MG63 (cell line): ENCODE results near the gene CACNA1D. TPM values are rescaled to one million over a fixed set of nuclear protein-coding genes. Genes with fewer than 3 reads are reported as not detected.
A peak's percentile ranks its signal among the peaks of the same experiment; 100 is the strongest.

Experiments used
- DNase-seq: peaks from one replicate; pipeline ENCODE4 v3.0.0-alpha.2; 2020
- H3K27me3 ChIP-seq: fragments of 250-450 bp; sonication (Bioruptor Pico); 2 replicates; pipeline ENCODE4 v1.5.1; 2020; ENCODE audit warnings: mild to moderate bottlenecking, moderate library complexity
- H3K36me3 ChIP-seq: fragments of 250-450 bp; sonication (Bioruptor Pico); 2 replicates; pipeline ENCODE4 v1.5.1; 2020; ENCODE audit warnings: mild to moderate bottlenecking, moderate library complexity
- H3K4me3 ChIP-seq: fragments of 250-450 bp; sonication (Bioruptor Pico); 2 replicates; pipeline ENCODE4 v1.5.1; 2020; ENCODE audit warnings: mild to moderate bottlenecking, moderate library complexity
- H3K9me3 ChIP-seq: fragments of 250-450 bp; sonication (Bioruptor Pico); 2 replicates; pipeline ENCODE4 v1.5.1; 2020; ENCODE audit warnings: mild to moderate bottlenecking, moderate library complexity
- total RNA-seq: library from RNA; depleted of rRNA; stranded (reverse); fragments of >200 nt; shearing (Covaris generic); gene quantifications from 2 replicates; pipeline ENCODE4 v1.2.3, GENCODE V29; 2014; ENCODE audit warnings: low replicate concordance

CACNA1D gene
- total RNA-seq, 1 experiment from 2014 or later, result not detected

DNA sequence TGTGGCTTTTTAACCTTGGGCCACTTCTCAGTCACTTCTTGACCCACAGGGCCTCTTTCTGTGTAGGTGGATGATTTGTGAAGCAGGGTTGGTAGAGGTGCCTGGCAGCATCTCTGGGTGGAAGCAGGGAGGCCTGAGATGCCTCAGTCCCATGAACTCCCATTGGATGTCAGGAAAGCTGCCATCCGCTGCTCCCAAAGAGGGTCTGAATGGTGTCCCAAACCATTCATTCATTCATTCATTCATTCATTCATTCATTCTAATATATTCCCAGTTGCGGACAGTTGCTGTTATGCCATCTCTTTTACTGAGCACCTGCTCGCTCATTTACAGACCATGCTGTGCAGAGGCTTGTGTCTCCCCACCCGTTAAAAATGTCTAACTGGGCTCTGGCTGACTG is 253.1 kb downstream of the CACNA1D start:
- Histone ChIP-seq H3K36me3 (no peaks in the 10 kb centered on the region), H3K27me3 (no peaks in the 10 kb centered on the region), H3K4me3 (no peak overlapping the region), H3K9me3 (no peaks in the 10 kb centered on the region)
- DNase-seq, result no peak

DNA sequence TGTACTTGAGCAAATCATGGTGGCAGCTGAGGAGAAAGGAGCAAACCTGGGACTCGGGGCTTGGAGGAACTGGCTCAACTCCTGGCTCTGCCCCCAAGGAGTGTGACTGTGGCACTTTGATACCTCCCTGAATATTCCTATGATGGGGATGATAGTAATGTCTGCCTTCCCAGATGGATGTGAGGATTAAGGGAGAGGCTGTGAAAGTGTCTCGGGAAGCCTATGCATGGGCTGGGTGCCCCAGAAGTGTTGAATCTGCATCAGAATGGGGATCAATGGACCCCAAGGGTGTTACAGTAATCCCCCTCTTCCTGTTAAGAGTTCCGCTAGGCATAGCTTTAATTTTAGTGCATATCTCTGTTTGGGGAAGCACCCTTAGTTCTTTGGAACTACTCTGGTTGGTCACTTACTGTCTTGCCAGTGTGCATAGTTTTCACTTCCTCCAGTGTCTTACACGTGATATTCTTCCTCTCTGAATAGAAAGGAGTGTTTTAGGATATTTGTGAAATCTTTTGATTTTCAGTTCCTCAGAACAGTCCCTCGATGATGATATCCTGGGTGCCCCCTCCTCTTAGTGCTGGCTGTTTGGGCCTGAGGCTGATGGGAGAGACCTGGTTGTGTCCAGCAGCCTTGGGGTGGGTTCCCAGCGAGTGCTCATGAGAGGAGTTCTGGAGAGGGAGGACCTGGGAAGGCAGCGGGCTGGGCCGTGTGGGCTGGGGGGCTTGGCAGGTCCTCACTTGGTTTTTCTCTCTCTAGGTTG is 254.3 kb downstream of the CACNA1D start:
- Histone ChIP-seq H3K9me3 (no peaks in the 10 kb centered on the region), H3K4me3 (no peak overlapping the region), H3K36me3 (no peaks in the 10 kb centered on the region), H3K27me3 (no peaks in the 10 kb centered on the region)
- DNase-seq, result no peak

DNA sequence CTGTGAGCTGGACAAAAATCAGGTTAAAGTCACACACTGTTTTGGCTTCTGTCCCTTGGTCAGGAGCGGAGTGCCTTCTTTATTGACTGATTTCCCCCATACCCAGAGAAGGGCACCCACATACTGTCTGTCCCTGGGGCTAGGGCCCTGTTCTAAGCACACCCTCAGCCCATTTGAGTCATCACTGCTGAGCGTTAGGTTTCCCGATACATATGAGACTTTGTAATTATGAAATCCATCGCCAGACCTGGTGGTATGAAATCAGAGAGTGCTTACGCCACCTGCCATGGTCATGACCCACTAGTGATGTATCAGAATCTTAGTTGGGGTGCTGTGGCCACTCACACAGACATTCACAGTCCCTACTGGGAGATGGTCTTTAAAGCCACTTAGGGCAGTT is 255.0 kb downstream of the CACNA1D start:
- no peaks in the 10 kb centered on the region for H3K27me3 ChIP-seq
- no peaks in the 10 kb centered on the region for H3K36me3 ChIP-seq
- DNase-seq, result no peak
- no peaks in the 10 kb centered on the region for H3K9me3 ChIP-seq
- H3K4me3 ChIP-seq, result no peak overlapping the region

DNA sequence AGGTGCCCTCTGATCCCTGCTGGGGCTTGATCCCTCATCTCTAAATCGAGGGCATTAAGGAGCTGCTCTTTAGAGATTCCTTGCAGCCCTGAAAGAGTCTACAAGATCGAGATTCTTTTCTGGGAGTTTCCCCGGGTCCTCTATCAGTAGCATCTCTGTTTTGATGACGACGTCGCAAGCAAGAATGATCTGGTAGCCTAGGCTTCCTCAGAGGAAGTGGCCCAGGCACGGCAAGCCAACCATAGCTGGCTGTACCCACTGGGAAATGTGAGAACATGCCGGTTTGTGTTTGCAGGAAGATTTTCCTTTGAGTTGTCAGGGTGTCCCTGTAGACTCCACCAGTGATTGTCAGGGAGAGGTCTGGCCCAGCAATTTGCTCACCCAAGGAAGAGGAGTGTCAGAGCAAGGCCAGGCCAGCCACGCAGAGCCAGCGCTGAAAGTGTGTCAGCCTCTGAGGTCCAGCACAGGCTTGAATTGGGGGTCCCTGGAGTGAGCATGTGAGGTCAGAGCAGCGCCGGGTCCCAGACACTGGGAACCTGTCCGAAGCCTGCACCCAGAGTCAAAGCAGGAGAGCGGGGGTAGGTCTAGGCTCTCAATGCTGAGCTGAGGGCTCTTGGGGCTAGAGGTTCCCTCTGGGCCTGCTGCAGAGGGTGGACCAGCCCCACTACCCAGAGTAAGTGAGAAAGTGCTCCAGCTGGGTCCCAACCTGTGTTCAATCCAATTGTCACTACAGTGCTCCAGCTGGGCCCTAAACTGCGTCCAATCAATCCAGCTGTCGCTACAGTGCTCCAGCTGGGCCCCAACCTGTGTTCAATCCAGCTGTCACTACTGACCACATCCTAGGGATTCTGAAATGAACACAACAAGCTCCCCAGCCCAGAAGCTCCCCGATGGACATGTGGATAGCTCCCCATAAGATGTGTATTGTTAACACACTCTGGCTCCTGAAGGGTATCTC is 256.1 kb downstream of the CACNA1D start:
- no peak for DNase-seq
- Histone ChIP-seq H3K4me3 (no peak overlapping the region), H3K36me3 (no peaks in the 10 kb centered on the region), H3K9me3 (no peaks in the 10 kb centered on the region), H3K27me3 (no peaks in the 10 kb centered on the region)

DNA sequence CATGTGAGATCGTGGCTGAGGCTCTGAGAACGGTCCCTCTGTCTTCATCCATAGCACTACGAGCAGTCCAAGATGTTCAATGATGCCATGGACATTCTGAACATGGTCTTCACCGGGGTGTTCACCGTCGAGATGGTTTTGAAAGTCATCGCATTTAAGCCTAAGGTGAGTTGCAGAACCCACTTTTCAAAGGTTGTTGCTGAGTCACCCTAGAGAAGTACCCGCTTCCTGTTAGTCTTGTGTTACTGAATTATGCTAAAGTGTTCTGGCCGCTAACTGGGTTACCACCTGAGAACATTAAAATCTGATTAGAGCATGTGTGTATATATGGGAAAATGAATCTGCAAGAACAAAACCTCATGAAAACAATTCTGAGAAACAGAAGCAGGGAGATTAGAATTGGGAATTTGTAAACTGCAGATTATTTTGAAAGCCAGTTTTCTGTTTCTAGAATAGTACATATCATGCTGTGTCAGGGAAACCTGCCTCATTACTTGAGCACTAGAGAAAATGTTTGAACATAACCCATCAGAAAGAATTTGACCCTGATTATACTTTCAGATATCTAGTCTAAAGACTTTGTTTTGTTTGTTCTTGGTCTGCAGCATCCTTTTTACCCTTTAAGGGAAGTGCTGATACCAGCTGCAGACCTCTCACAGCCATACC is 259.2 kb downstream of the CACNA1D start:
- H3K27me3 ChIP-seq, result no peaks in the 10 kb centered on the region
- H3K36me3 ChIP-seq, result no peaks in the 10 kb centered on the region
- no peaks in the 10 kb centered on the region for H3K9me3 ChIP-seq
- DNase-seq, result no peak
- H3K4me3 ChIP-seq, result no peak overlapping the region

DNA sequence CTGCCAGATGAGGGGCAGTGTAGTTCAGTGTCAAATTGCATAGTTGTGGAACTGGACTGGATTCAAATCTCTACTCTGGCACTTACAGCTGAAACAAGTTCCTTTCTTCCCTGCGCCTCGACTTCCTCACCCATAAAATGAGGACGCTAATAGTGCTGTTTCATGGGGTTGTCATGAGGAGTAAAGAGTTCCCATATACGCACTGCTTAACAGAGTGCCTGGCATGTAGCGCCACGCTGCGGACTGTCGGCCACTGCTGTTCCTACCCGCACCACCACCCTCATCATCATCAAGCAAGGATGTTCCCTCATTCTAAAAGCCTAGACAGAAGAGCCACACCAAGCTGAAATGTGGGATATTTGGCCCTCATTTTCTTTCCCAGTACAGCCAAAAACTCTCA is 259.9 kb downstream of the CACNA1D start:
- H3K27me3 ChIP-seq, result no peaks in the 10 kb centered on the region
- H3K4me3 ChIP-seq, result no peak overlapping the region
- H3K36me3 ChIP-seq, result no peaks in the 10 kb centered on the region
- no peak for DNase-seq
- no peaks in the 10 kb centered on the region for H3K9me3 ChIP-seq

DNA sequence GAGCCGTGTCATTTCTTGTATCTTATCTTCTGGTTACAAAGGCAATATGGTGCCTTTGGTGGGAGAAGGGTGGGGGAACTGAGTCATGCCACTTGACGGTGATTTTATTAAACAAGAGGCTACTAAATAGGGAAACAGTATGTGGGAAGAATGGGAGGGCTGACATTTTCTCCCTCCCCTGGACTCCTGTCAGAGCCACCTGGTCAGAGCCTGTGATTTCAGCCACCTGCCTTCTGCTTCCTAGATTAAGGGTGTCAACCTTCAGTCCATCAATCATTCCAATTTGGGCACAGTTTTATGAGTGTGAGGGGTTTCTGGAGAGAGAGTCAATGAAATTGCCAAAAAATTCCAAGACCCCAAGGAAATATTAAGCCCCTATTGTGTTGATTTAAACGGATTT is 264.4 kb downstream of the CACNA1D start:
- Histone ChIP-seq H3K4me3 (no peak overlapping the region), H3K36me3 (no peaks in the 10 kb centered on the region), H3K9me3 (no peaks in the 10 kb centered on the region), H3K27me3 (no peaks in the 10 kb centered on the region)
- no peak for DNase-seq

DNA sequence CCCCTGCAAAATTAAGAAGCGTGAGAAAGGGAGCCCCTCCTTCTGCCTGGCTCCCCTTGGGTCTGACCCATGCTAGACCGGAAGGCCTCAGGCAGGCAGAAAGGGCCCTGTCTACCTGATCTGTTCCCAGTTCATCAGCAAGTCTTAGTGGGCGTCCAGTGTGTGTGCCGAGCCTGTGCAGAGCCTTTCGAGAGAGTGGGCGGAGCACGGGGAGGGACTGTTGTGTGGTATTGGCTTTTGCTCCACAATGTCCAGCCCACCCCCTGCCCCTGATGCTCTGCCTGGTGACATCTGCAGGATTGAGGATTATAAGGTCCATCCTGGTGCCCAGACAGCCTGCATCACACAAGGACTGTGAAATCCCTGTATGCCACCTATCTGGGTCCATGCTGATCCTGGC is 268.9 kb downstream of the CACNA1D start:
- Histone ChIP-seq H3K27me3 (no peaks in the 10 kb centered on the region), H3K9me3 (no peaks in the 10 kb centered on the region), H3K36me3 (no peaks in the 10 kb centered on the region), H3K4me3 (no peak overlapping the region)
- no peak for DNase-seq

DNA sequence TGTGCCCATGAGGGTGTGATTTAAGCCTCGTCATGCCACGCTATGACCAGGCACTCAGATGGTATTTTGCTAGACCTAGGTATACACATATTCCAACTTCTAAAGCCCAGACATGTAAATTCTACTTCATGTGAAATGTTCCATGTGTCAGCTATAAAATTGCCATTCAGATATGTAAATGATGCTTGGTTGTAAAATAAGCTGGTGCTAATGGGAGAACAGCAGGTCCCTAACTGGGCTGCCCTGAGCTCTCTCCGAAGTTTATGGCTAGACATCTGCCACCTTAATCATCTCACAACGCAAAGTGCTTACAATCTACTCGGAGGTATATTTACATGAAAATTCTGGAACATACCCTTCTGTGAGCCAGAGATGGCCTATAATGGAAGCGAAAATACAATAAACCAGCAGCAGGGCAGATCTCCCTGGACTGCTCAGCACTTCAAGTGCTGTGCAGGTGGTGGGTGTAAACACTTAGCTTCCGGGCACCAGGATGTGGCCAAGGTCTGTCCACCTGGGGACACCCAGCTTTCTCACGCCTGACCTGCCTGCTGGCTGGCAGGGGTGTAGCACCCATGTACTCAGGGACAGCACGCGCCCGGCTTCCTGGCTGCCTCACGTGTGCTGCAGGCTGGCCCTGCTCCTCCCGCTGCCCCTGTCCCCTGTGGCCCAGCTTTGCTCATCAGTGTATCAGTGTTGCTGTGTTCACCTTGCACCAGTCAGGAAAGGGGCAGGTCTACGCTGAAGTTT is 269.8 kb downstream of the CACNA1D start:
- H3K36me3 ChIP-seq, result no peaks in the 10 kb centered on the region
- DNase-seq, result no peak
- no peaks in the 10 kb centered on the region for H3K9me3 ChIP-seq
- H3K4me3 ChIP-seq, result no peak overlapping the region
- no peaks in the 10 kb centered on the region for H3K27me3 ChIP-seq

DNA sequence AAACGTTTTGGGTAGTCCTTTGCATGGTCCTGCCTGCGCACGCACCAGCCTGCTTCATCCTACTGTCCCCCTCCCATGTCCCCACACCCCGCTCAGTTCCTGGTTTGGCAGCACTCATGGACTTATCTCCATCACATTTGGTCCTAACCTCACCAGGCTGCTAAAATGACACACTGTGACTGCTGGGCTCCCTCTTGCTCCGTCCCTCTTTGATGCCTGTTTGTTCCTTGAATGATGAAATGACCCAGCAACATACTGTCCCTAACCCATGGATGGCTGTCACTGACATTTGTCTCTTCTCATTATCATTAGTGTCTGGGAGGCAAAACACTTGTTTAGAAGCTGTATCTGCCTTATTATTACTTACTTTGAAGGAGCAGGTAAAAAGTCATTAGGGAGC is 271.3 kb downstream of the CACNA1D start:
- no peak overlapping the region for H3K4me3 ChIP-seq
- no peaks in the 10 kb centered on the region for H3K27me3 ChIP-seq
- no peak for DNase-seq
- H3K36me3 ChIP-seq, result no peaks in the 10 kb centered on the region
- H3K9me3 ChIP-seq, result no peaks in the 10 kb centered on the region

DNA sequence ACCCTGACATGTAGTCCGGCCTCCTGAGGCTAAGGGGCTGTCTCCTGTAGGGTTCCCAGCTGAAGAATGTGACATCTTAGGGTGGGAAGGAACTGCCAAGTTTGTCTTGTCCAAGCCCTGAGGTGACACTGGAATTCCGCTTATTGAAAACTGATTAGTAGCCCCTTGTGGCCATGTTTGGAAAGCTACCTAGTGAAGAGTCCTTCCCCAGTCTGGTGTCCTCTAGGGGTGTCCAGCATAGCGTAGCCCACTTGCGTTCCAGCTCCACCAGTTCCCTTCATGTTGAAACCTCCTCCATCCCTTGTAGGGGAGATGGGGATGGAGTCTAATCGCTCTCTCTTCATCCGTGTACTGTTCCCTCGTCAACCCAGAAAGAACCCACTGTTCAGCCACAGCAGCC is 272.3 kb downstream of the CACNA1D start:
- Histone ChIP-seq H3K36me3 (no peaks in the 10 kb centered on the region), H3K4me3 (no peak overlapping the region), H3K9me3 (no peaks in the 10 kb centered on the region), H3K27me3 (no peaks in the 10 kb centered on the region)
- no peak for DNase-seq

DNA sequence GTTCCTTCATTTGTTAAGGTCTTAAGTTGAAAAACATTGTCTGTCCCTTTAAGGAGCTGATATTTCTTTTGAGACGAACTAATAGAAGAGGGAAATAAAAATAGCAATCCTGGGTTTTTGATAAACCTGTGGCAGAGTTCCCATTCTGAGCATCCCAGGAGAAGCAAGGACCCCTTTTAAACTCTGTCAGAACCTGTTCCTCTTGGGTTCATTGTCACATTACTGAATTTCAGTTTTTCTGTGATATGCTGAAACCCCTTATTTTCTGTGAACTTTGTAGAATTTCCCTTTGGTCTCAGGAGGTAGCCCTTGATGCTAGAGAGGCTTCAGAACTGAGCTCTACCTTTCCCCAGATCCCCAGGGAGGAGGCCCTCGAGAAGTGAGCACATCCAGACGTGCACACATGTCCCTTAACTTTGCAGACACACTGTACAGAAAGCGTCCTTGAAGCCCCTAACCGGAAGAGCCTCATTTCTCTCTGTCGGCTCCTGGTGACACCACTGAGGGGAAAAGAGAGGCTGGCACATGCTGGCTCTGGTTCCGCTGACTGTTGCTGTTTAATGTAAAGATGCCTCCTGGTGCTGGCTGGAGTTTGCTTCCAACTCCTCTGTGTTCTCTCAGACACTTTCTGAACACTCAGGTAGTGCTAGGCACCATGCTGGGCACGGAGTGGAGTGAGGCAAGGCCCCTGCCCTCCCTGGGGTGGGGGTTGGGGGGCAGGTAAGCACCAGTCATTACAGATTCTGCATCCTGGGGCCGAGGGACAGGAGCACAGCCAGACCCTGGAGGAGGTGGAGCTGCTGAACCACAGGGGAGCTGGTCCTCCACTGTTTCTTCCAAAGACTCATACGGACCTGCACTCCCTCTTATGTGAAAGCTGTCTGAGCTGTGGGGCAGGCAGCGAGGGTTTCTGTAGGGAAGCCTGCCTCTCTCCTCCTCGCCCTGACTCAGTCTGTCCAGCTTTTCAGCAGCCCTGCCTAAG is 274.4 kb downstream of the CACNA1D start:
- Histone ChIP-seq H3K9me3 (no peaks in the 10 kb centered on the region), H3K27me3 (no peaks in the 10 kb centered on the region), H3K36me3 (no peaks in the 10 kb centered on the region), H3K4me3 (no peak overlapping the region)
- no peak for DNase-seq

DNA sequence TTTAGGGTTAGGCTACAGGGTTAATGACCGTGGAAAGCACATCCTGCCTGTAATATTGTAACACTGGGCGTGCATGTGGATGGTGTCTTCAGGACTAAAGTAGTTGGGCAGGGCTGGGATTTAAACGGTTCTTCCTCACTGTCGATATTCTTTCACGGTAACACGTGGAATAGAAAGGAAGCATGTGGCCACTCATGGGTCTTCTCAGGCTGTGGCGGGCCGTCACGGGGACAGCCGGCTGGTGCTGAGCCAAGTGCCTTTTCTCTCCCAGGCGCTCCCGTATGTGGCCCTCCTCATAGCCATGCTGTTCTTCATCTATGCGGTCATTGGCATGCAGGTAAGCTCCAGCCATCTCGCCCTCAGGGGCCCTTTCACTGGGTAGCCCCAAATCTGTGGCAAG is 278.2 kb downstream of the CACNA1D start:
- Histone ChIP-seq H3K4me3 (no peak overlapping the region), H3K36me3 (no peaks in the 10 kb centered on the region), H3K9me3 (no peaks in the 10 kb centered on the region), H3K27me3 (no peaks in the 10 kb centered on the region)
- DNase-seq, result no peak

DNA sequence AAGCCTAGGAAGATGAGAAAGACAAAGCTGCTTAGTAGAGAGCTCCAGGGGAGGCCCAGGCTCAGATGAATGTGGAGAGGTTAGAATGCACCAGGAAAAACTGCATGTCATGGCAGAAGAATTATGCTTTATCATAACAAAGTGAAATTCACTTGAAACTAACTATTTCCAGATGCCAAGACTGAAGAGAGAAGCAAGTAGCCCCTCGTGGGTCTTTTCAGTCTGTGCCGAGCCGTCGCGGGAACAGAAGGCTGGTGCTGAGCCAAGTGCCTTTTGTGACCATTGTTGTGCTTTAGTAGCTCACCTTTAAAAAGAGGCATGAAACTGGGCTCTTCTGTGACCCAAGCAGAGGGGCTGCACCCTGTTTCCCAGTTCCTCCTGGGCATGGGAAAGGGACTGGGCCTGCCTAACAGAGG is 278.6 kb downstream of the CACNA1D start:
- no peaks in the 10 kb centered on the region for H3K27me3 ChIP-seq
- no peak overlapping the region for H3K4me3 ChIP-seq
- no peak for DNase-seq
- no peaks in the 10 kb centered on the region for H3K9me3 ChIP-seq
- no peaks in the 10 kb centered on the region for H3K36me3 ChIP-seq

DNA sequence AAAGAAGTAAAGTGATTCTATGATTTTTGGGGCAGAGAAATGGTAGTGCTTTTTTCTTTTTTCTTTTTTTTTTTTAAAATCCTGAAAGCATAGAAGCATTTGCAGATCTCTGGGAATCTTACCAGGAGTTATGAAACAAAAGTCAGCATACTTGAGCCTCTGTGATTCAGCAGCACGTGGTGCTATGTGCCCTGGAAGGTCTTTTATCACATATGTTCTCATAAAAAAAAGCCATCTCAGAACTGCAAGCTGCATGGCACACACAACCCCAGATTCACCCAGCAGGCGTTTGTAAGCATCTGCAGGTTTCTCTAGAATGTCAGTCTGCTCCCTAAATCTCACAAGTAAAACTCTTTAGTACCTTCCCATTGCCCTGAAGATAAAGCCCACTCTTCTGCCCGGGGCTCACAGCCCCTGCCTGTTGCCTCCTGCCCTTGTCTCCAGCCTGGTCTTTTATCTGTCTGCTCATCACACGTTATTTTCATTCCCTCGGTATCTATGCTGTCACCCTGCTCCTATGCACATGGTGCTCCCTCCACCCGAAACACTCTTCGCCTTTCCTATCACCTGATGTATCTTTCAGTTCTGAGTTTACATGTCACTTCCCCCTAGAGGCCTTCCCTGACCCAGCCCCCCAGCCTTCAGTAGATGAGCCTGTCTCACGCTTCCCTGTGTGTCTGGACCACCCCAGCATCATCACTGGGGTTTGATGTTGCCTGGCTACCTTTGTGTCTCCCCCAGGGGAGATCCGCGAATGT is 279.4 kb downstream of the CACNA1D start:
- peak; percentile 4 for DNase-seq
- Histone ChIP-seq H3K9me3 (no peaks in the 10 kb centered on the region), H3K4me3 (no peak overlapping the region), H3K36me3 (no peaks in the 10 kb centered on the region), H3K27me3 (no peaks in the 10 kb centered on the region)
